ENCODE results near the gene DEPDC1B. TPM values are rescaled to one million over a fixed set of nuclear protein-coding genes. Genes with fewer than 3 reads are reported as not detected.

DEPDC1B gene
- total and polyA plus RNA-seq, 2 of the 8 experiments (the other 6 are each of a cell fraction or from before 2014, with no cell fraction given), result 30.8 to 67.4 TPM

- TF ChIP-seq, protein P1, sequence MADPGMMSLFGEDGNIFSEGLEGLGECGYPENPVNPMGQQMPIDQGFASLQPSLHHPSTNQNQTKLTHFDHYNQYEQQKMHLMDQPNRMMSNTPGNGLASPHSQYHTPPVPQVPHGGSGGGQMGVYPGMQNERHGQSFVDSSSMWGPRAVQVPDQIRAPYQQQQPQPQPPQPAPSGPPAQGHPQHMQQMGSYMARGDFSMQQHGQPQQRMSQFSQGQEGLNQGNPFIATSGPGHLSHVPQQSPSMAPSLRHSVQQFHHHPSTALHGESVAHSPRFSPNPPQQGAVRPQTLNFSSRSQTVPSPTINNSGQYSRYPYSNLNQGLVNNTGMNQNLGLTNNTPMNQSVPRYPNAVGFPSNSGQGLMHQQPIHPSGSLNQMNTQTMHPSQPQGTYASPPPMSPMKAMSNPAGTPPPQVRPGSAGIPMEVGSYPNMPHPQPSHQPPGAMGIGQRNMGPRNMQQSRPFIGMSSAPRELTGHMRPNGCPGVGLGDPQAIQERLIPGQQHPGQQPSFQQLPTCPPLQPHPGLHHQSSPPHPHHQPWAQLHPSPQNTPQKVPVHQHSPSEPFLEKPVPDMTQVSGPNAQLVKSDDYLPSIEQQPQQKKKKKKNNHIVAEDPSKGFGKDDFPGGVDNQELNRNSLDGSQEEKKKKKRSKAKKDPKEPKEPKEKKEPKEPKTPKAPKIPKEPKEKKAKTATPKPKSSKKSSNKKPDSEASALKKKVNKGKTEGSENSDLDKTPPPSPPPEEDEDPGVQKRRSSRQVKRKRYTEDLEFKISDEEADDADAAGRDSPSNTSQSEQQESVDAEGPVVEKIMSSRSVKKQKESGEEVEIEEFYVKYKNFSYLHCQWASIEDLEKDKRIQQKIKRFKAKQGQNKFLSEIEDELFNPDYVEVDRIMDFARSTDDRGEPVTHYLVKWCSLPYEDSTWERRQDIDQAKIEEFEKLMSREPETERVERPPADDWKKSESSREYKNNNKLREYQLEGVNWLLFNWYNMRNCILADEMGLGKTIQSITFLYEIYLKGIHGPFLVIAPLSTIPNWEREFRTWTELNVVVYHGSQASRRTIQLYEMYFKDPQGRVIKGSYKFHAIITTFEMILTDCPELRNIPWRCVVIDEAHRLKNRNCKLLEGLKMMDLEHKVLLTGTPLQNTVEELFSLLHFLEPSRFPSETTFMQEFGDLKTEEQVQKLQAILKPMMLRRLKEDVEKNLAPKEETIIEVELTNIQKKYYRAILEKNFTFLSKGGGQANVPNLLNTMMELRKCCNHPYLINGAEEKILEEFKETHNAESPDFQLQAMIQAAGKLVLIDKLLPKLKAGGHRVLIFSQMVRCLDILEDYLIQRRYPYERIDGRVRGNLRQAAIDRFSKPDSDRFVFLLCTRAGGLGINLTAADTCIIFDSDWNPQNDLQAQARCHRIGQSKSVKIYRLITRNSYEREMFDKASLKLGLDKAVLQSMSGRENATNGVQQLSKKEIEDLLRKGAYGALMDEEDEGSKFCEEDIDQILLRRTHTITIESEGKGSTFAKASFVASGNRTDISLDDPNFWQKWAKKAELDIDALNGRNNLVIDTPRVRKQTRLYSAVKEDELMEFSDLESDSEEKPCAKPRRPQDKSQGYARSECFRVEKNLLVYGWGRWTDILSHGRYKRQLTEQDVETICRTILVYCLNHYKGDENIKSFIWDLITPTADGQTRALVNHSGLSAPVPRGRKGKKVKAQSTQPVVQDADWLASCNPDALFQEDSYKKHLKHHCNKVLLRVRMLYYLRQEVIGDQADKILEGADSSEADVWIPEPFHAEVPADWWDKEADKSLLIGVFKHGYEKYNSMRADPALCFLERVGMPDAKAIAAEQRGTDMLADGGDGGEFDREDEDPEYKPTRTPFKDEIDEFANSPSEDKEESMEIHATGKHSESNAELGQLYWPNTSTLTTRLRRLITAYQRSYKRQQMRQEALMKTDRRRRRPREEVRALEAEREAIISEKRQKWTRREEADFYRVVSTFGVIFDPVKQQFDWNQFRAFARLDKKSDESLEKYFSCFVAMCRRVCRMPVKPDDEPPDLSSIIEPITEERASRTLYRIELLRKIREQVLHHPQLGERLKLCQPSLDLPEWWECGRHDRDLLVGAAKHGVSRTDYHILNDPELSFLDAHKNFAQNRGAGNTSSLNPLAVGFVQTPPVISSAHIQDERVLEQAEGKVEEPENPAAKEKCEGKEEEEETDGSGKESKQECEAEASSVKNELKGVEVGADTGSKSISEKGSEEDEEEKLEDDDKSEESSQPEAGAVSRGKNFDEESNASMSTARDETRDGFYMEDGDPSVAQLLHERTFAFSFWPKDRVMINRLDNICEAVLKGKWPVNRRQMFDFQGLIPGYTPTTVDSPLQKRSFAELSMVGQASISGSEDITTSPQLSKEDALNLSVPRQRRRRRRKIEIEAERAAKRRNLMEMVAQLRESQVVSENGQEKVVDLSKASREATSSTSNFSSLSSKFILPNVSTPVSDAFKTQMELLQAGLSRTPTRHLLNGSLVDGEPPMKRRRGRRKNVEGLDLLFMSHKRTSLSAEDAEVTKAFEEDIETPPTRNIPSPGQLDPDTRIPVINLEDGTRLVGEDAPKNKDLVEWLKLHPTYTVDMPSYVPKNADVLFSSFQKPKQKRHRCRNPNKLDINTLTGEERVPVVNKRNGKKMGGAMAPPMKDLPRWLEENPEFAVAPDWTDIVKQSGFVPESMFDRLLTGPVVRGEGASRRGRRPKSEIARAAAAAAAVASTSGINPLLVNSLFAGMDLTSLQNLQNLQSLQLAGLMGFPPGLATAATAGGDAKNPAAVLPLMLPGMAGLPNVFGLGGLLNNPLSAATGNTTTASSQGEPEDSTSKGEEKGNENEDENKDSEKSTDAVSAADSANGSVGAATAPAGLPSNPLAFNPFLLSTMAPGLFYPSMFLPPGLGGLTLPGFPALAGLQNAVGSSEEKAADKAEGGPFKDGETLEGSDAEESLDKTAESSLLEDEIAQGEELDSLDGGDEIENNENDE (IDR thresholded peaks at IDR 0.05; ENCODE audit: insufficient replicate concordance, low read length), result no peak
- TF ChIP-seq ATF2 (IDR thresholded peaks at IDR 0.05; ENCODE audit: low read length), result no peak
- no peak for TF ChIP-seq CBX8 (IDR thresholded peaks at IDR 0.05; ENCODE audit: borderline replicate concordance, low read depth, low read length)
Observed at GRCh38 chr5:60685028-60685427, 14.9 kb downstream of the DEPDC1B start (continued).

Data from H1 (cell line).